Natural killer cell (primary cell): Measurements from ENCODE around the gene RREB1. TPM values are rescaled to one million over a fixed set of nuclear protein-coding genes. Genes with fewer than 3 reads are reported as not detected.

ENCODE experiments used
- ATAC-seq, 3 donors: fragments of 150-1000 bp in 2 of 3; fragments of 200-7000 bp in 1 of 3; cut with Tn5 transposase; 1 replicate in 1 of 3; 2 replicates in 2 of 3; pipeline ENCODE4 v1.10.0; 2021; ENCODE audit warnings: mild to moderate bottlenecking in 2 of 3, moderate library complexity in 2 of 3
- DNase-seq, 2 donors: peaks; one replicate each; pipeline versions ENCODE4 v3.0.0 to v3.0.0-alpha.2; 2013 to 2021; ENCODE audit warnings: mixed read lengths in 1 of 2
- H3K27ac ChIP-seq: one replicate; pipeline ENCODE4 v1.5.1; 2013; ENCODE audit warnings: mild to moderate bottlenecking, low read length
- H3K27me3 ChIP-seq: one replicate; pipeline ENCODE4 v1.6.1; 2013; ENCODE audit warnings: low read length; ENCODE audit not compliant: control insufficient read depth, insufficient read depth
- H3K36me3 ChIP-seq: one replicate; pipeline ENCODE4 v1.6.1; 2013; ENCODE audit warnings: low read length; ENCODE audit not compliant: control insufficient read depth, insufficient read depth
- H3K4me1 ChIP-seq: one replicate; pipeline ENCODE4 v1.6.1; 2013; ENCODE audit warnings: low read length; ENCODE audit not compliant: control insufficient read depth, insufficient read depth
- H3K4me3 ChIP-seq: one replicate; pipeline ENCODE4 v1.5.1; 2013; ENCODE audit warnings: low read length
- H3K9me3 ChIP-seq: one replicate; pipeline ENCODE4 v1.6.1; 2013; ENCODE audit warnings: low read length; ENCODE audit not compliant: control insufficient read depth, insufficient read depth
- H3K27ac Mint-ChIP-seq, 2 donors: one replicate each; pipeline ENCODE4 v1.8.0; 2022; ENCODE audit warnings: mild to moderate bottlenecking in 2 of 2, mixed read lengths in 2 of 2, moderate library complexity in 1 of 2
- H3K27me3 Mint-ChIP-seq, 2 donors: one replicate each; pipeline ENCODE4 v1.8.0; 2022; ENCODE audit warnings: low read depth in 2 of 2, mixed read lengths in 2 of 2
- H3K36me3 Mint-ChIP-seq: one replicate; pipeline ENCODE4 v1.8.0; 2022; ENCODE audit warnings: mixed read lengths
- H3K4me1 Mint-ChIP-seq, 2 donors: one replicate each; pipeline ENCODE4 v1.8.0; 2022; ENCODE audit warnings: mixed read lengths in 2 of 2
- H3K4me3 Mint-ChIP-seq: one replicate; pipeline ENCODE4 v1.8.0; 2022; ENCODE audit warnings: mild to moderate bottlenecking, moderate library complexity, mixed read lengths
- H3K9me3 Mint-ChIP-seq, 2 donors: one replicate each; pipeline ENCODE4 v1.8.0; 2022; ENCODE audit warnings: mixed read lengths in 2 of 2
- WGBS: methylation state at CpG from one replicate; pipeline ENCODE4 v1.1.7; 2013; ENCODE audit warnings: missing lambda C conversion rate; ENCODE audit not compliant: insufficient coverage; 5-methylcytosine and 5-hydroxymethylcytosine counted together
- intact Hi-C: fragments of 100-400 bp; cut with micrococcal nuclease; formaldehyde crosslinking; loops from one replicate; pipeline ENCODE4 v1.14.2; 2022
- total RNA-seq, 4 donors: library from RNA; stranded (reverse); fragments of 120-200 nt in 1 of 4; gene quantifications; one replicate each; pipeline versions ENCODE4 v1.2.3 to v1.2.4, GENCODE V29; 2013 to 2022
- TF ChIP-seq, protein P1 (sequence below): fragments of 200-600 bp; IDR thresholded peaks from one replicate; pipeline ENCODE4 v1.8.0; 2022; ENCODE audit warnings: antibody characterized with exemption

RREB1 gene
- total RNA-seq, 3 donors from 2014 or later (not counting 1 experiment from before 2014, with no cell fraction given), result 42.2 to 51.8 (median 44.0) TPM

DNA sequence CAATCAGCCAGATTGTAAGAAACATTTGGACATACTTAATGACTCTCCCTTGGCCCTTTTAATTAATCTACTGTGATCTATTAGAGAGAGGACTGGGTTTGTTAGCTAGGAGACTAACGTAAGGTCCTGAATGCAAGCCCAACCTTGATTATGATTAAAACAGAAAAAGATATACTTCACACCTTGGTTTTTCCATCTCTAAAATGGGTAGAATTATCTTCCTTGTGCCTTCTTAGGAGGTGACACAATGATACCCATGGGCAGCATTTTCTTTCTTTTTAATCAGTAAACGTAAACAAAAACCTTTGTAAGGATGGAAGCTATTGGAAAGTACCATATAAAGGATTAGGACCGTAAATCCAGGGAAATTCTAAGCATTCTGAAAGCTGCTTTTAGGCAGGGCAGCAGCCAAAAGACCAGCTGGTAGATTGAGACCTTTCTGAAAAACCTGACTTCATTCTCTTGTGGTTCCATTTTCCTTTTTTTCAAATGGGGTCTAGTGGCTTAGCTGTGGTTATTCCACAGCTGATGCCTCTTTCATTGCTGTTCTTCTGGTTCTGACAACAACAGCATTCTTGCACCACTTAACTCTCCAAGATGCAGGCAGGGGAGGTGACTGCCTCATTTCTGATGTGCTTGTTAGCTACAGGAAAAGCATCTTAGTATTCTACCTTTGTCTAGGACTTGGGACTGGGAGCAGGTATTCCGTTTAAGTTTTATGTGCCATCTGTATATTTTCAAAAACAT lies 27.4 kb downstream of the RREB1 start:
- Mint-ChIP-seq H3K27me3 (no peaks in the 10 kb centered on the region), H3K4me3 (no peak overlapping the region), H3K27ac (peak overlapping the region in 1 of 2 donors; percentile 44), H3K36me3 (no peaks in the 10 kb centered on the region), H3K4me1 (peaks cover 28 to 46% of the 10 kb centered on the region in 2 donors), H3K9me3 (no peaks in the 10 kb centered on the region)
- Histone ChIP-seq H3K27me3 (no peaks in the 10 kb centered on the region), H3K9me3 (no peaks in the 10 kb centered on the region), H3K4me1 (peaks cover 13% of the 10 kb centered on the region), H3K4me3 (no peak overlapping the region), H3K36me3 (no peaks in the 10 kb centered on the region), H3K27ac (no peak overlapping the region)
- 86% methylated on average over 3 of the region's 4 CpGs for WGBS
- intact Hi-C loops, result no loop called here
- ATAC-seq, result no peak
- TF ChIP-seq, protein P1, sequence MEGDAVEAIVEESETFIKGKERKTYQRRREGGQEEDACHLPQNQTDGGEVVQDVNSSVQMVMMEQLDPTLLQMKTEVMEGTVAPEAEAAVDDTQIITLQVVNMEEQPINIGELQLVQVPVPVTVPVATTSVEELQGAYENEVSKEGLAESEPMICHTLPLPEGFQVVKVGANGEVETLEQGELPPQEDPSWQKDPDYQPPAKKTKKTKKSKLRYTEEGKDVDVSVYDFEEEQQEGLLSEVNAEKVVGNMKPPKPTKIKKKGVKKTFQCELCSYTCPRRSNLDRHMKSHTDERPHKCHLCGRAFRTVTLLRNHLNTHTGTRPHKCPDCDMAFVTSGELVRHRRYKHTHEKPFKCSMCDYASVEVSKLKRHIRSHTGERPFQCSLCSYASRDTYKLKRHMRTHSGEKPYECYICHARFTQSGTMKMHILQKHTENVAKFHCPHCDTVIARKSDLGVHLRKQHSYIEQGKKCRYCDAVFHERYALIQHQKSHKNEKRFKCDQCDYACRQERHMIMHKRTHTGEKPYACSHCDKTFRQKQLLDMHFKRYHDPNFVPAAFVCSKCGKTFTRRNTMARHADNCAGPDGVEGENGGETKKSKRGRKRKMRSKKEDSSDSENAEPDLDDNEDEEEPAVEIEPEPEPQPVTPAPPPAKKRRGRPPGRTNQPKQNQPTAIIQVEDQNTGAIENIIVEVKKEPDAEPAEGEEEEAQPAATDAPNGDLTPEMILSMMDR, result no peak
- DNase-seq, result peak in 1 of 2 donors; percentile 34

DNA sequence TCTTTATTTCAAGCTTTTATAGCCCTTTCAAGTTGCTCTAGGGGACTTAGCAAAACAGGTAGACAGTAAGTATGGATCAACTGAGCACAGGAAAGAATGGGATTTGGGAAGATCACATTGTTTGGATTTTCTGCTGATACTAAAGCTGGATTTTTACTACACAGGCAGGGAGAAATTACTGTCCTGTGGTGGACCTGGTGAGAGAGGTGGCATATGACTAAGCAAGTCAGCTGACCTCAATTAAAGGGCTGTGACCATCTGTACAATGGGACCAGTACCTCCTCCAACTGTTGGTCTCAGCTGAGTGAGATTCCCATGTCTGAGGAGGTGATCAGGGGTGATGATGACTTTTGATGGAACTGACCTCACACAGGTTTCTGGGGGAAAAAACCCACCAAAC lies 28.0 kb downstream of the RREB1 start:
- Histone ChIP-seq H3K4me3 (no peak overlapping the region), H3K9me3 (no peaks in the 10 kb centered on the region), H3K27ac (no peak overlapping the region), H3K27me3 (no peaks in the 10 kb centered on the region), H3K36me3 (no peaks in the 10 kb centered on the region), H3K4me1 (peaks cover 15% of the 10 kb centered on the region)
- no peaks in the 10 kb centered on the region for H3K9me3 Mint-ChIP-seq
- no peak overlapping the region for H3K4me3 Mint-ChIP-seq
- H3K36me3 Mint-ChIP-seq, result no peaks in the 10 kb centered on the region
- peak overlapping the region in 1 of 2 donors; percentile 44 for H3K27ac Mint-ChIP-seq
- intact Hi-C loops, result no loop called here
- ATAC-seq (peak in 1 of 3 donors; percentile 36), DNase-seq (no peak)
- peaks cover 26 to 43% of the 10 kb centered on the region in 2 donors for H3K4me1 Mint-ChIP-seq
- TF ChIP-seq, protein P1, result no peak
- no peaks in the 10 kb centered on the region for H3K27me3 Mint-ChIP-seq

GRCh38 chr6:7136859-7137334 lies 29.1 kb downstream of the RREB1 start:
- Histone ChIP-seq H3K36me3 (no peaks in the 10 kb centered on the region), H3K27me3 (no peaks in the 10 kb centered on the region), H3K4me3 (no peak overlapping the region), H3K9me3 (no peaks in the 10 kb centered on the region), H3K27ac (peak overlapping the region; percentile 36), H3K4me1 (peaks cover 22% of the 10 kb centered on the region)
- Mint-ChIP-seq H3K4me1 (peaks cover 32 to 50% of the 10 kb centered on the region in 2 donors), H3K9me3 (no peaks in the 10 kb centered on the region), H3K27ac (peak overlapping the region; percentile 70 to 82), H3K4me3 (no peak overlapping the region), H3K27me3 (no peaks in the 10 kb centered on the region), H3K36me3 (no peaks in the 10 kb centered on the region)
- intact Hi-C loops, result no loop called here
- ATAC-seq (no peak), DNase-seq (peak in 1 of 2 donors; percentile 40)
- WGBS, result 43% methylated on average over 8 of the region's 8 CpGs
- TF ChIP-seq, protein P1, result no peak
